Heart right ventricle (tissue), 16 donors: ENCODE measurements around the gene GBA2. TPM values are rescaled to one million over a fixed set of nuclear protein-coding genes. Genes with fewer than 3 reads are reported as not detected.

Experiments
- ATAC-seq, 8 donors: fragments of 200-7000 bp; cut with Tn5 transposase; one replicate each; pipeline ENCODE4 v1.9.1; 2020; ENCODE audit warnings: mild to moderate bottlenecking in 8 of 8, moderate library complexity in 8 of 8, moderate number of reproducible peaks in 1 of 8
- DNase-seq, 2 donors: peaks; one replicate each; pipeline ENCODE4 v3.0.0-alpha.2; 2020
- H3K27ac ChIP-seq, 10 donors: fragments of 200-600 bp; sonication (generic) in 2 of 10; one replicate each; pipeline versions ENCODE4 v1.5.0 to v1.8.0; 2020 to 2022; ENCODE audit warnings: mild to moderate bottlenecking in 3 of 10
- H3K27me3 ChIP-seq, 7 donors: fragments of 200-600 bp; one replicate each; pipeline ENCODE4 v1.8.0; 2021 to 2022; ENCODE audit warnings: mild to moderate bottlenecking in 2 of 7
- H3K36me3 ChIP-seq, 9 donors: fragments of 200-600 bp; sonication (generic) in 1 of 9; one replicate each; pipeline versions ENCODE4 v1.5.0 to v1.8.0; 2020 to 2022; ENCODE audit warnings: mild to moderate bottlenecking in 2 of 9
- H3K4me1 ChIP-seq, 9 donors: fragments of 200-600 bp; sonication (generic) in 1 of 9; one replicate each; pipeline versions ENCODE4 v1.5.0 to v1.8.0; 2020 to 2022; ENCODE audit warnings: mild to moderate bottlenecking in 4 of 9
- H3K4me3 ChIP-seq, 10 donors: fragments of 200-600 bp; sonication (generic) in 2 of 10; one replicate each; pipeline versions ENCODE4 v1.5.0 to v1.8.0; 2020 to 2022; ENCODE audit warnings: mild to moderate bottlenecking in 7 of 10, moderate library complexity in 2 of 10
- H3K9me3 ChIP-seq, 11 donors: fragments of 200-600 bp in 10 of 11; sonication (generic) in 2 of 11; one replicate each; pipeline versions ENCODE4 v1.5.0 to v1.8.0; 2013 to 2022; ENCODE audit warnings: mild to moderate bottlenecking in 2 of 11, control low read depth in 1 of 11, moderate library complexity in 1 of 11
- CTCF ChIP-seq, 9 donors: fragments of 200-600 bp; sonication (generic) in 2 of 9; IDR thresholded peaks; one replicate each; pipeline versions ENCODE4 v1.5.0 to v1.8.0; 2021 to 2022; ENCODE audit warnings: antibody characterized with exemption in 9 of 9, mild to moderate bottlenecking in 5 of 9, moderate library complexity in 1 of 9
- WGBS, 2 donors: extraction: QIAGEN DNeasy Blood & Tissue Kit; methylation state at CpG; one replicate each; pipeline ENCODE4 v1.1.7; 2013; ENCODE audit warnings: inconsistent platforms in 1 of 2; 5-methylcytosine and 5-hydroxymethylcytosine counted together
- intact Hi-C, 10 donors: fragments of 100-400 bp; cut with DNase I; formaldehyde crosslinking; loops; one replicate each; pipeline versions ENCODE4 v1.11.1 to v1.14.2; 2022
- polyA plus RNA-seq, 2 donors: library from polyadenylated mRNA; stranded (reverse); fragments of 200-250 nt; gene quantifications; one replicate each; pipeline ENCODE4 v1.2.3, GENCODE V29; 2013
- total RNA-seq, 10 donors: library from RNA; stranded (reverse); fragmentation: NEBNext Ultra II Directional in 3 of 10; extraction: Animal tissue kit (Norgen Biotek cat#: 25700) in 3 of 10; gene quantifications; one replicate each; pipeline versions ENCODE4 v1.2.1 to v1.2.4, GENCODE V29; 2021 to 2023
- donor health status: Arrhythmogenic right ventricular cardiomyopathy.
- donor health status: ischemic (EF 13 %, LVEDD 7.1; RV severe dilation, severe dysfunction).
- donor health status: healthy with polysubstance abuse.
- donor health status: DM: no; HTN: yes; CAD: no.
- donor health status: DM: no; HTN: no; CAD: no.
- donor health status: ischemic (EF 25% LVEDD 6.9; RV normal size, moderate dysfunction).
- donor health status: ischemic (EF 25% LVEDD 5.7; RV mildly dilated, moderate dysfunction).
- donor health status: healthy.
- donor health status: DM: yes; HTN: yes; CAD: no.
- donor health status: Ischemic cardiomyopathy.
- donor health status: ischemic (EF 35%, LVEDD 5.7; RV mildly dilated, moderate dysfunction).
- donor health status: nonischemic (EF 11% LVEDD 7.7; RV severe dilation, severe dysfunction).
- donor health status: DM: yes; HTN: yes; CAD: no.
- donor health status: PGD.
- donor health status: ischemic (EF 29% LVEDD 5.4; RV normal size, mild dysfunction).
- donor health status: nonischemic (EF 23%, LVEDD 6.1; RV moderate dilation, normal function).

The GBA2 gene
- total and polyA plus RNA-seq, 12 donors: 47.4 to 102 (median 79.5) TPM

- 1% methylated on average over 20 of the region's 20 CpGs for WGBS, 2 donors
- DNase-seq: peak in 1 of 2 donors; percentile 62
- intact Hi-C loops: loop anchor here in 2 of 10 donors (5.0 to 10.0 kb wide), 2 partner anchors 55 to 113 kb away; partner anchors contain the start of gene SPAG8 (in 1 of the 2)
Observed at GRCh38 chr9:35757226-35757891, 8.3 kb upstream of the GBA2 start.

GRCh38 chr9:35756275-35757225, 7.5 kb upstream of the GBA2 start:
- ATAC-seq: peak; percentile 81 to 91 (median 86)
- DNase-seq: peak; percentile 76 to 85
- 12% methylated on average over 46 to 48 of the region's 48 CpGs for WGBS, 2 donors
- H3K4me1 ChIP-seq: peaks cover 0 to 55% (median 29%) of the 10 kb centered on the region in 9 donors
- peak; percentile 20 to 67 (median 60) for TF ChIP-seq CTCF (IDR thresholded peaks at IDR 0.05)
- H3K27me3 ChIP-seq: no peaks in the 10 kb centered on the region
- intact Hi-C loops: loop anchor here in 2 of 10 donors (5.0 to 10.0 kb wide), 2 partner anchors 56 to 112 kb away; partner anchors contain the start of gene SPAG8 (in 1 of the 2)
- H3K9me3 ChIP-seq: no peaks in the 10 kb centered on the region
- peak overlapping the region; percentile 44 to 73 (median 60) for H3K4me3 ChIP-seq
- H3K36me3 ChIP-seq: peaks cover 0 to 41% (median 33%) of the 10 kb centered on the region in 9 donors
- H3K27ac ChIP-seq: peak overlapping the region; percentile 81 to 95 (median 91)

More at GRCh38 chr9:35757226-35757891, 8.3 kb upstream of the GBA2 start:
- peak; percentile 37 to 85 (median 74) for ATAC-seq
- Histone ChIP-seq H3K36me3 (peaks cover 0 to 33% (median 25%) of the 10 kb centered on the region in 9 donors), H3K9me3 (no peaks in the 10 kb centered on the region), H3K4me1 (peaks cover 0 to 55% (median 29%) of the 10 kb centered on the region in 9 donors), H3K27me3 (no peaks in the 10 kb centered on the region), H3K27ac (peak overlapping the region; percentile 81 to 95 (median 91)), H3K4me3 (peak overlapping the region; percentile 44 to 73 (median 60))
- TF ChIP-seq CTCF (IDR thresholded peaks at IDR 0.05): no peak

GRCh38 chr9:35755071-35755470, 6.0 kb upstream of the GBA2 start:
- Histone ChIP-seq H3K27me3 (no peaks in the 10 kb centered on the region), H3K9me3 (no peaks in the 10 kb centered on the region), H3K27ac (no peak overlapping the region), H3K36me3 (peaks cover 0 to 52% (median 44%) of the 10 kb centered on the region in 9 donors), H3K4me3 (no peak overlapping the region), H3K4me1 (peaks cover 4 to 57% (median 37%) of the 10 kb centered on the region in 9 donors)
- intact Hi-C loops: loop anchor here in 2 of 10 donors (5.0 to 10.0 kb wide), 2 partner anchors 57 to 110 kb away; partner anchors contain the start of gene SPAG8 (in 1 of the 2)
- DNase-seq: no peak
- 91 to 93% methylated on average over 4 of the region's 4 CpGs for WGBS, 2 donors
- no peak for ATAC-seq
- no peak for TF ChIP-seq CTCF (IDR thresholded peaks at IDR 0.05)

GRCh38 chr9:35754264-35754663, 5.2 kb upstream of the GBA2 start, which contains the start of gene MSMP:
Gene MSMP, minus strand, starts transcription at chr9:35754276. Its CDS starts 147 bp downstream, at chr9:35754129.
- TF ChIP-seq CTCF (IDR thresholded peaks at IDR 0.05): no peak
- Histone ChIP-seq H3K36me3 (peaks cover 0 to 52% (median 44%) of the 10 kb centered on the region in 9 donors), H3K4me3 (no peak within 1 kb of the TSS), H3K27ac (no peak within 1 kb of the TSS), H3K4me1 (peaks cover 7 to 62% (median 43%) of the 10 kb centered on the region in 9 donors), H3K27me3 (no peaks in the 10 kb centered on the region), H3K9me3 (no peaks in the 10 kb centered on the region)
- intact Hi-C loops: loop anchor here in 1 of 10 donors (10.0 kb wide), 1 partner anchor 109 kb away; no protein-coding TSS in a partner anchor
- DNase-seq (no peak), ATAC-seq (no peak)
- 43 to 45% methylated on average over 3 of the region's 3 CpGs for WGBS, 2 donors
